ENCODE data around the gene DGKD. TPM values are rescaled to one million over a fixed set of nuclear protein-coding genes. Genes with fewer than 3 reads are reported as not detected.

DGKD gene
- total RNA-seq, 2 experiments from 2014 or later = 147 to 156 TPM

DNA sequence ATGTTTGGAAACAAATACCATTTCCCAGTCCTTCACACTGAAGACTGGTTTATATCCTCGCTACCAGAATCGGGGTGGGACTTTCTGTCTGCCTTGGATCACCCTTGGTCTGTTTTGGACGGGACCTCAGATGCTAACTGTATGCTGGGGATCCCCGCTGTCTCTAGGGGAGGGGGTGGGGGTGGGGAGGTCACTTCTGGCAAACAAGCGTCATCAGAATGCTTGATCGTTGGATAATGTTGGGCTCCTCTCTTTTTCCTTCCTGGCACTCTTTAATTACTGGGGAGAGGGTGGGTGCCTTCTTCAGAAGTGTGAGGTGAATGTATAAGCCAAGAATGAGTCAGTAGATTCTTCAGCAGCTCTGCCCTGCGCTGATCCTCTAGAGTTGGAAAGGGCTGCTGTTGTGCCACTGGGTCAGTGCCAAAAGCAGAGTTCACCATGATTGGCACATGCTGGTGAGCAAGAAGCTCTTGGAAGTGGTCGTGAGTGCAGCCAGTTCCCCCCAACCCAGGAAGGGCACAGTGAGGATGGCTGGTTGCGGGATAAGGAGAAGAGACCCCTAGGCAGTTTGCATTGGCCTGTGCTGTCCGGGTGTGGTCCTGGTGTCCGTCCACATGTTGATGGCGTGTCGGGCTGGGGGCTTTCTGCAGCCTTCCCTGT is 32.2 kb downstream of the DGKD start:
- Mint-ChIP-seq H3K9me3 (no peaks in the 10 kb centered on the region), H3K27ac (peak overlapping the region; percentile 90), H3K36me3 (ENCODE audit: low read depth) (peaks cover 43% of the 10 kb centered on the region), H3K27me3 (no peaks in the 10 kb centered on the region), H3K4me1 (ENCODE audit: low read depth) (peaks cover 61% of the 10 kb centered on the region), H3K4me3 (peak overlapping the region; percentile 59)
- CTCF ChIA-PET = no interaction called here
- H3K27me3 ChIP-seq (ENCODE audit: control insufficient read depth in 1 of 2, insufficient read depth in 2 of 2, low read length in 2 of 2) = no peaks in the 10 kb centered on the region
- intact Hi-C loops (cut with DNase I, micrococcal nuclease) = no loop called here
- POLR2A ChIA-PET = interaction anchor here (0.9 to 2.7 kb wide), 7 partner anchors 11 to 55 kb away, joined by 3 to 10 read pairs (median 6); no protein-coding TSS in a partner anchor
- DNase-seq (no peak), ATAC-seq (ENCODE audit: poor library complexity) (no peak)
- peak overlapping the region in 1 of 2 donors; percentile 40 for H3K27ac ChIP-seq (ENCODE audit: low read depth in 1 of 2, low read length in 2 of 2)
- peaks cover 35% of the 10 kb centered on the region for H3K36me3 ChIP-seq (ENCODE audit: insufficient read depth, low read length)
- no peak overlapping the region for H3K4me3 ChIP-seq (ENCODE audit: low read length)
- TF ChIP-seq, protein P1, sequence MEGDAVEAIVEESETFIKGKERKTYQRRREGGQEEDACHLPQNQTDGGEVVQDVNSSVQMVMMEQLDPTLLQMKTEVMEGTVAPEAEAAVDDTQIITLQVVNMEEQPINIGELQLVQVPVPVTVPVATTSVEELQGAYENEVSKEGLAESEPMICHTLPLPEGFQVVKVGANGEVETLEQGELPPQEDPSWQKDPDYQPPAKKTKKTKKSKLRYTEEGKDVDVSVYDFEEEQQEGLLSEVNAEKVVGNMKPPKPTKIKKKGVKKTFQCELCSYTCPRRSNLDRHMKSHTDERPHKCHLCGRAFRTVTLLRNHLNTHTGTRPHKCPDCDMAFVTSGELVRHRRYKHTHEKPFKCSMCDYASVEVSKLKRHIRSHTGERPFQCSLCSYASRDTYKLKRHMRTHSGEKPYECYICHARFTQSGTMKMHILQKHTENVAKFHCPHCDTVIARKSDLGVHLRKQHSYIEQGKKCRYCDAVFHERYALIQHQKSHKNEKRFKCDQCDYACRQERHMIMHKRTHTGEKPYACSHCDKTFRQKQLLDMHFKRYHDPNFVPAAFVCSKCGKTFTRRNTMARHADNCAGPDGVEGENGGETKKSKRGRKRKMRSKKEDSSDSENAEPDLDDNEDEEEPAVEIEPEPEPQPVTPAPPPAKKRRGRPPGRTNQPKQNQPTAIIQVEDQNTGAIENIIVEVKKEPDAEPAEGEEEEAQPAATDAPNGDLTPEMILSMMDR (IDR thresholded peaks at IDR 0.05) = no peak
- peaks cover 50% of the 10 kb centered on the region for H3K4me1 ChIP-seq (ENCODE audit: insufficient read depth, low read length)
- H3K9me3 ChIP-seq (ENCODE audit: control insufficient read depth in 1 of 2, insufficient read depth in 1 of 2, low read length in 2 of 2) = no peaks in the 10 kb centered on the region

DNA sequence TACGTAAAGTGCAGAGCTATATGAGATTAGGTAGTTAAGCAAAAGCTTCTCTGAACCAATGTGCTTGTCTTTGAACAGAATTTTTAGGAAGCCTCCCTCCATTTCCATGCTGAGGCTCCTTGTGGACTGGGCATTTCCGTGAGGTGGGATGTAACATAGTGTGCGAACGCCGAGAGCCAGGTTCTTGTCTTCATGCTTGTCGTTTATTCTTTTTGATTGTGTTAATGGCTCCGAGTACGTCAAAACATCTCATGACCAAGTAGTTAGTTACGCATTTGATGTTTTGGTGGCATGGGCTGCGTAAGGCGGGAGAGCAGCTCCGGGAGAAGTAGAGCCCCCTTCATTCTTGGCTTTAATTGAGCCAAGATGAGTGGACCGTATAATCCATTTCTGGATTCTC is 32.9 kb downstream of the DGKD start:
- H3K9me3 ChIP-seq (ENCODE audit: control insufficient read depth in 1 of 2, insufficient read depth in 1 of 2, low read length in 2 of 2) = no peaks in the 10 kb centered on the region
- no peak overlapping the region for H3K27ac ChIP-seq (ENCODE audit: low read depth in 1 of 2, low read length in 2 of 2)
- H3K9me3 Mint-ChIP-seq = no peaks in the 10 kb centered on the region
- no peaks in the 10 kb centered on the region for H3K27me3 ChIP-seq (ENCODE audit: control insufficient read depth in 1 of 2, insufficient read depth in 2 of 2, low read length in 2 of 2)
- ATAC-seq (ENCODE audit: poor library complexity) (no peak), DNase-seq (no peak)
- peaks cover 59% of the 10 kb centered on the region for H3K4me1 Mint-ChIP-seq (ENCODE audit: low read depth)
- H3K4me3 Mint-ChIP-seq = peak overlapping the region; percentile 34
- peaks cover 50% of the 10 kb centered on the region for H3K36me3 Mint-ChIP-seq (ENCODE audit: low read depth)
- peak overlapping the region; percentile 90 for H3K27ac Mint-ChIP-seq
- peaks cover 50% of the 10 kb centered on the region for H3K4me1 ChIP-seq (ENCODE audit: insufficient read depth, low read length)
- CTCF ChIA-PET = no interaction called here
- intact Hi-C loops (cut with DNase I, micrococcal nuclease) = no loop called here
- H3K27me3 Mint-ChIP-seq = no peaks in the 10 kb centered on the region
- POLR2A ChIA-PET = interaction anchor here (0.9 to 1.8 kb wide), 2 partner anchors 14 to 16 kb away, joined by 4 to 6 read pairs; no protein-coding TSS in a partner anchor
- H3K4me3 ChIP-seq (ENCODE audit: low read length) = no peak overlapping the region
- TF ChIP-seq, protein P1 (IDR thresholded peaks at IDR 0.05) = no peak
- peaks cover 42% of the 10 kb centered on the region for H3K36me3 ChIP-seq (ENCODE audit: insufficient read depth, low read length)

DNA sequence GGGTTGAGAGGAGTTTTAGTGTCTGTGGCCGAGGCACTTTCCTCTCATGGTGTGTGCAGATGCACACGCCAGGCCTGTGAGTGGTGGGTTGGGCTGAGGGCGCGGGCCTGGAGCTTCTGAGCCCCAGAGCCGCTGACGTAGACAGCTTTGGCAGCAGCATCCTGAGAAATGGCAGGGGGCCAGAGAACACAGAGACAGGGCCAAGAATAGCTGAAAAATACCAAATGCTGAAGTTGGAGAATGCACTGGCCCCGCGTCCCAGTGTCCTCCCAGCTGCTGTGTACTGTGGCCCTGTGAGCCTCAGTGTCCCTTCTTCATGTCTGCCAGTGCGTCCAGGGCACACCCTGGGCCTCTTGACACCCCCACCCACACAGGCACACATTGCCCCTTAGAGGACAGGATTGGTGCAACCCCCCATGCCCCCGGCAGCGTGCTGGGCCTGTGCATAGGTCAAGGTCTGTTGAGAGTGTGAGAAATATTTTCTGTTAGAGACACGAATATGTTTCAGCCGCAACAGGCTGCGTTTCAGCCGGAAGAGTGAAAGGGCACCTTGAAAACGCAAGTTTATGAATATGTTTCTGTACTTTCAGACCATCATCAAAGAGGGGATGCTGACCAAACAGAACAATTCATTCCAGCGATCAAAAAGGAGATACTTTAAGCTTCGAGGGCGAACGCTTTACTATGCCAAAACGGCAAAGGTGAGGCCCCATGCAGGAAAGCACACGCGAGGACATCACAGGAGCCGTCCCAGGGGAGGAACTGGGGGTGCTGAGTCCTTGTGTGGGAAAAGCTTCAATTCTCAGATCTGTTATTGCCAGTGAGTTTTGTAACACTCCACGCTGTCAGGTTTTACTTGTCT is 33.6 kb downstream of the DGKD start:
- Mint-ChIP-seq H3K9me3 (no peaks in the 10 kb centered on the region), H3K36me3 (ENCODE audit: low read depth) (peaks cover 54% of the 10 kb centered on the region), H3K4me3 (no peak overlapping the region), H3K27me3 (no peaks in the 10 kb centered on the region), H3K4me1 (ENCODE audit: low read depth) (peaks cover 52% of the 10 kb centered on the region), H3K27ac (peak overlapping the region; percentile 90)
- H3K27ac ChIP-seq (ENCODE audit: low read depth in 1 of 2, low read length in 2 of 2) = no peak overlapping the region
- CTCF ChIA-PET = no interaction called here
- no peak overlapping the region for H3K4me3 ChIP-seq (ENCODE audit: low read length)
- POLR2A ChIA-PET = interaction anchor here (1.8 kb wide), 1 partner anchor 13 kb away, joined by 6 read pairs; no protein-coding TSS in a partner anchor
- intact Hi-C loops (cut with DNase I, micrococcal nuclease) = no loop called here
- peaks cover 48% of the 10 kb centered on the region for H3K36me3 ChIP-seq (ENCODE audit: insufficient read depth, low read length)
- no peaks in the 10 kb centered on the region for H3K9me3 ChIP-seq (ENCODE audit: control insufficient read depth in 1 of 2, insufficient read depth in 1 of 2, low read length in 2 of 2)
- peaks cover 47% of the 10 kb centered on the region for H3K4me1 ChIP-seq (ENCODE audit: insufficient read depth, low read length)
- H3K27me3 ChIP-seq (ENCODE audit: control insufficient read depth in 1 of 2, insufficient read depth in 2 of 2, low read length in 2 of 2) = no peaks in the 10 kb centered on the region
- ATAC-seq (ENCODE audit: poor library complexity) (peak; percentile 33), DNase-seq (no peak)
- TF ChIP-seq, protein P1 (IDR thresholded peaks at IDR 0.05) = no peak

Data from CD4-positive, alpha-beta T cell (primary cell).